HCT116 (cell line): ENCODE measurements around the gene RPRD1B.

Experiments used
- TF ChIP-seq, protein P1 (sequence below), 3 experiments: fragments of 200-600 bp in 1 of 3; sonication (generic) in 1 of 3; IDR thresholded peaks in 2 of 3; conservative IDR thresholded peaks in 1 of 3; 2 replicates each; pipeline ENCODE4 v1.5.1; 2012 to 2017; ENCODE audit warnings: low read depth in 2 of 3, low read length in 2 of 3, antibody characterized with exemption in 1 of 3, borderline replicate concordance in 1 of 3, control low read depth in 1 of 3, mild to moderate bottlenecking in 1 of 3, mixed read lengths in 1 of 3, mixed run types in 1 of 3, moderate library complexity in 1 of 3; ENCODE audit not compliant: insufficient read depth in 1 of 3
- TF ChIP-seq, protein P2 (sequence below): IDR thresholded peaks from 2 replicates; pipeline ENCODE4 v1.6.1; 2012

DNA sequence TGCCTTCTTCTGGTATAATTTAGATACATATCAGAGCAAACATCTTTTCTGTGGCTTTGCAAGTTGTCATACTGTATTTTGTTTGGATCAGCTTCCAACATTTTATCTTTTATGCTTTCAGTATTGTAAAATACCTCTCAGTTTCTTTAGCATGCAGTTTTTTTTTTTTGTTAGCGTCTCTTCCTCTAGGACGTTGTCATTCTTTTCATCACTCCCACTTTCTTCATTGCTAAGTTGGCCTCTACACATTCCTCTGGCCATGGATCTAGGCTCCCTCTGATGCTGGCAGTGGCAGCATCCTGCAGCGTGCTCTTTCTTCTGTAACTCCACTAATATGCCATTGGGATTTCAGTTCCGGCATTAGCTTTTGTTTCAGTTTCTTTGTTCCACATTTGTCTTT is 21.7 kb downstream of the RPRD1B start:
- TF ChIP-seq, protein P1, sequence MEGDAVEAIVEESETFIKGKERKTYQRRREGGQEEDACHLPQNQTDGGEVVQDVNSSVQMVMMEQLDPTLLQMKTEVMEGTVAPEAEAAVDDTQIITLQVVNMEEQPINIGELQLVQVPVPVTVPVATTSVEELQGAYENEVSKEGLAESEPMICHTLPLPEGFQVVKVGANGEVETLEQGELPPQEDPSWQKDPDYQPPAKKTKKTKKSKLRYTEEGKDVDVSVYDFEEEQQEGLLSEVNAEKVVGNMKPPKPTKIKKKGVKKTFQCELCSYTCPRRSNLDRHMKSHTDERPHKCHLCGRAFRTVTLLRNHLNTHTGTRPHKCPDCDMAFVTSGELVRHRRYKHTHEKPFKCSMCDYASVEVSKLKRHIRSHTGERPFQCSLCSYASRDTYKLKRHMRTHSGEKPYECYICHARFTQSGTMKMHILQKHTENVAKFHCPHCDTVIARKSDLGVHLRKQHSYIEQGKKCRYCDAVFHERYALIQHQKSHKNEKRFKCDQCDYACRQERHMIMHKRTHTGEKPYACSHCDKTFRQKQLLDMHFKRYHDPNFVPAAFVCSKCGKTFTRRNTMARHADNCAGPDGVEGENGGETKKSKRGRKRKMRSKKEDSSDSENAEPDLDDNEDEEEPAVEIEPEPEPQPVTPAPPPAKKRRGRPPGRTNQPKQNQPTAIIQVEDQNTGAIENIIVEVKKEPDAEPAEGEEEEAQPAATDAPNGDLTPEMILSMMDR (IDR thresholded peaks at IDR 0.05 in 2 of 3, conservative IDR thresholded peaks at IDR 0.05 in 1 of 3; ENCODE audit: borderline replicate concordance in 1 of 3, insufficient read depth in 1 of 3, low read depth in 2 of 3, low read length in 2 of 3), result no peak
- TF ChIP-seq, protein P2, sequence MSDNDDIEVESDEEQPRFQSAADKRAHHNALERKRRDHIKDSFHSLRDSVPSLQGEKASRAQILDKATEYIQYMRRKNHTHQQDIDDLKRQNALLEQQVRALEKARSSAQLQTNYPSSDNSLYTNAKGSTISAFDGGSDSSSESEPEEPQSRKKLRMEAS, result no peak
